ENCODE results near the gene PYDC2.

GRCh38 chr3:191412759-191413158 is 48.2 kb upstream of the PYDC2 start:
- TF ChIP-seq GATA3 (IDR thresholded peaks at IDR 0.05; ENCODE audit: low read depth, low read length) (no peak), GATA2 (IDR thresholded peaks at IDR 0.05; ENCODE audit: low read depth, low read length) (no peak)
